GM12878 (cell line): ENCODE results near the gene RMP24.

Experiments
- BCL11A ChIP-seq: IDR thresholded peaks from 2 replicates; pipeline ENCODE4 v1.6.1; 2011; ENCODE audit warnings: low read depth, low read length
- CBX3 ChIP-seq: fragments of 200-600 bp; sonication (generic); IDR thresholded peaks from 2 replicates; pipeline ENCODE4 v1.6.1; 2016; ENCODE audit warnings: low read depth, borderline replicate concordance
- E2F4 ChIP-seq: IDR thresholded peaks from 2 replicates; pipeline ENCODE4 v1.6.1; 2012; ENCODE audit warnings: low read depth, low read length, improper control_type of control experiment
- EP300 ChIP-seq, 2 experiments: fragments of 150-350 bp in 1 of 2; IDR thresholded peaks; 2 replicates each; pipeline ENCODE4 v1.6.1; 2011 to 2012; ENCODE audit warnings: low read depth in 2 of 2, low read length in 2 of 2, borderline replicate concordance in 1 of 2, improper control_type of control experiment in 1 of 2, inconsistent platforms in 1 of 2; ENCODE audit not compliant: control insufficient read depth in 1 of 2
- NFYA ChIP-seq: IDR thresholded peaks from 2 replicates; pipeline ENCODE4 v1.6.1; 2011; ENCODE audit warnings: low read depth, mild to moderate bottlenecking, low read length, improper control_type of control experiment, borderline replicate concordance
- POLR2A ChIP-seq: IDR thresholded peaks from 2 replicates; pipeline ENCODE4 v1.6.1; 2011; ENCODE audit warnings: low read depth, mild to moderate bottlenecking, low read length
- RELB ChIP-seq: fragments of 450-650 bp; IDR thresholded peaks from 2 replicates; pipeline ENCODE4 v1.6.1; 2017; ENCODE audit warnings: low read depth, mild to moderate bottlenecking, moderate library complexity
- SIX5 ChIP-seq: IDR thresholded peaks from 2 replicates; pipeline ENCODE4 v1.6.1; 2011; ENCODE audit warnings: mild to moderate bottlenecking, low read depth, low read length, moderate library complexity; ENCODE audit not compliant: severe bottlenecking
- YBX1 ChIP-seq: fragments of 450-650 bp; IDR thresholded peaks from 2 replicates; pipeline ENCODE4 v1.6.1; 2016; ENCODE audit warnings: antibody characterized with exemption
- ZBTB40 ChIP-seq: fragments of 450-650 bp; IDR thresholded peaks from 2 replicates; pipeline ENCODE4 v1.6.1; 2016; ENCODE audit warnings: mild to moderate bottlenecking, moderate library complexity, borderline replicate concordance
- ZNF217 ChIP-seq: fragments of 450-650 bp; IDR thresholded peaks from 2 replicates; pipeline ENCODE4 v1.6.1; 2017; ENCODE audit warnings: antibody characterized with exemption, mild to moderate bottlenecking
- ZNF274 ChIP-seq: IDR thresholded peaks from one replicate; pipeline ENCODE4 v1.8.0; 2011; ENCODE audit not compliant: insufficient read length, insufficient read depth
- TF ChIP-seq, protein P1 (sequence below): fragments of 450-650 bp; IDR thresholded peaks from 2 replicates; pipeline ENCODE4 v1.6.1; 2017; ENCODE audit warnings: mild to moderate bottlenecking, moderate library complexity

Gene RMP24

DNA sequence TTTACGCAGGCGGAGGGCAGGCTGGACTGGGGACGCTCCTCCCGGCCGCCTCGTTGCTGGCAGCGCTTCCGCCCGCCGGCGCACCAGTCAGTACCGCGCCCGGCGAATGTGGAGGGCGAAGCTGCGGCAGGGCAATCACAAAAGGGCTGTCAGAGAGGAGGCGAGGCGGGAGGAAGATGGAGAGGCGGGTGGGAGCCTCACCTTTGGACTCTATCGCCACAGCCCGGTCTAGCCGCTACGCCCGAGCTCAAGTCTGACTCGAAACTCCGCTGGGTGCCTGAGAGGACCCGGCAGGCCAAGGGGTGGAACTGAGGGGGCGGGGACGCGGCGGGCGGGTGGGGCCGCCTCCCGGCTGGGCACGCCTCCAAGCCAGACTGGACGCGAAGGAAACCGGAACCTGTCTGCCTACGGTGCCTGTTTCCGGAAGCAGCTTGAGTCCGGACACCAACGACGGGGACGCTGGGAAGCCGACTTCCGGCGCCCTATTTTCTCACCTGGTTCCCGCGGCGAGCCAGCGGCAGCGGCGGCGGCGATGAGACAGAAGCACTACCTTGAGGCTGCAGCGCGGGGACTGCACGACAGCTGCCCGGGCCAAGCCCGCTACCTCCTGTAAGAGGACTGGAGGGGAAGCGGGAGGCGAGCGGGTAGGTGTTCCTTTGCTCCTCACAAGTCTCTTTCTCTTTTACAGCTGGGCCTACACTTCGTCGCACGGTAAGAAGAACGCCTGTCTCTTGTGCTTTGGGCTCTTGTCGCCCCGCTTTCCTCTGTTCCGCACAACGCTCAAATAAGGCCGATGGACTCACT lies at the start of gene RMP24 (continued):
- TF ChIP-seq RELB = peak; percentile 89
- no peak for TF ChIP-seq ZNF274
- no peak for TF ChIP-seq BCL11A
- TF ChIP-seq NFYA = no peak
- TF ChIP-seq SIX5 = peak; percentile 67
- no peak for TF ChIP-seq CBX3
- TF ChIP-seq, protein P1, sequence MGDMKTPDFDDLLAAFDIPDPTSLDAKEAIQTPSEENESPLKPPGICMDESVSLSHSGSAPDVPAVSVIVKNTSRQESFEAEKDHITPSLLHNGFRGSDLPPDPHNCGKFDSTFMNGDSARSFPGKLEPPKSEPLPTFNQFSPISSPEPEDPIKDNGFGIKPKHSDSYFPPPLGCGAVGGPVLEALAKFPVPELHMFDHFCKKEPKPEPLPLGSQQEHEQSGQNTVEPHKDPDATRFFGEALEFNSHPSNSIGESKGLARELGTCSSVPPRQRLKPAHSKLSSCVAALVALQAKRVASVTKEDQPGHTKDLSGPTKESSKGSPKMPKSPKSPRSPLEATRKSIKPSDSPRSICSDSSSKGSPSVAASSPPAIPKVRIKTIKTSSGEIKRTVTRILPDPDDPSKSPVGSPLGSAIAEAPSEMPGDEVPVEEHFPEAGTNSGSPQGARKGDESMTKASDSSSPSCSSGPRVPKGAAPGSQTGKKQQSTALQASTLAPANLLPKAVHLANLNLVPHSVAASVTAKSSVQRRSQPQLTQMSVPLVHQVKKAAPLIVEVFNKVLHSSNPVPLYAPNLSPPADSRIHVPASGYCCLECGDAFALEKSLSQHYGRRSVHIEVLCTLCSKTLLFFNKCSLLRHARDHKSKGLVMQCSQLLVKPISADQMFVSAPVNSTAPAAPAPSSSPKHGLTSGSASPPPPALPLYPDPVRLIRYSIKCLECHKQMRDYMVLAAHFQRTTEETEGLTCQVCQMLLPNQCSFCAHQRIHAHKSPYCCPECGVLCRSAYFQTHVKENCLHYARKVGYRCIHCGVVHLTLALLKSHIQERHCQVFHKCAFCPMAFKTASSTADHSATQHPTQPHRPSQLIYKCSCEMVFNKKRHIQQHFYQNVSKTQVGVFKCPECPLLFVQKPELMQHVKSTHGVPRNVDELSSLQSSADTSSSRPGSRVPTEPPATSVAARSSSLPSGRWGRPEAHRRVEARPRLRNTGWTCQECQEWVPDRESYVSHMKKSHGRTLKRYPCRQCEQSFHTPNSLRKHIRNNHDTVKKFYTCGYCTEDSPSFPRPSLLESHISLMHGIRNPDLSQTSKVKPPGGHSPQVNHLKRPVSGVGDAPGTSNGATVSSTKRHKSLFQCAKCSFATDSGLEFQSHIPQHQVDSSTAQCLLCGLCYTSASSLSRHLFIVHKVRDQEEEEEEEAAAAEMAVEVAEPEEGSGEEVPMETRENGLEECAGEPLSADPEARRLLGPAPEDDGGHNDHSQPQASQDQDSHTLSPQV = no peak
- peak; percentile 99 for TF ChIP-seq ZBTB40
- TF ChIP-seq E2F4 = peak; percentile 51; the same call in 1 of the 2 replicates
- TF ChIP-seq YBX1 = no peak
- peak; percentile 97 for TF ChIP-seq POLR2A
- TF ChIP-seq ZNF217 = no peak
- peak in 1 of 2 experiments; percentile 44; a peak in 1 of 4 replicates for TF ChIP-seq EP300 (IDR thresholded peaks at IDR 0.05; ENCODE audit: borderline replicate concordance in 1 of 2, control insufficient read depth in 1 of 2, low read depth in 2 of 2, low read length in 2 of 2)
